Activated CD4-positive, alpha-beta memory T cell treated with anti-CD3 and anti-CD28 coated beads for 36 hours (primary cell): ENCODE data around the gene HYAL1. TPM values are rescaled to one million over a fixed set of nuclear protein-coding genes. Genes with fewer than 3 reads are reported as not detected.
"Not testable (repeated sequence)": the region's sequence is repeated elsewhere in the genome, so short reads cannot be mapped to it uniquely, and the experiment has no call there.

Experiments
- CTCF ChIA-PET: fragments of 350-600 bp; sonication (Branson Sonifier 250); formaldehyde crosslinking; loops from one replicate; lab custom pipeline; 2021; ENCODE audit warnings: antibody characterized with exemption, inconsistent platforms; lab: Charles Lee
- POLR2A ChIA-PET: fragments of 350-600 bp; sonication (Branson Sonifier 250); formaldehyde crosslinking; loops from one replicate; lab custom pipeline; 2021; ENCODE audit warnings: antibody characterized with exemption; lab: Charles Lee
- DNase-seq: peaks from one replicate; pipeline ENCODE4 v3.0.0-alpha.2; 2020
- H3K27ac Mint-ChIP-seq: one replicate; pipeline ENCODE4 v1.8.0; 2021; ENCODE audit warnings: mixed read lengths
- H3K27me3 Mint-ChIP-seq: one replicate; pipeline ENCODE4 v1.8.0; 2021; ENCODE audit warnings: mixed read lengths
- H3K36me3 Mint-ChIP-seq: one replicate; pipeline ENCODE4 v1.8.0; 2021; ENCODE audit warnings: mixed read lengths
- H3K4me1 Mint-ChIP-seq: one replicate; pipeline ENCODE4 v1.8.0; 2021; ENCODE audit warnings: low read depth, mixed read lengths
- H3K4me3 Mint-ChIP-seq: one replicate; pipeline ENCODE4 v1.8.0; 2021; ENCODE audit warnings: mild to moderate bottlenecking, mixed read lengths
- H3K9me3 Mint-ChIP-seq: one replicate; pipeline ENCODE4 v1.8.0; 2021; ENCODE audit warnings: mixed read lengths
- intact Hi-C: fragments of 100-400 bp; cut with micrococcal nuclease; formaldehyde crosslinking; loops from one replicate; pipeline ENCODE4 v1.15.1; 2023
- total RNA-seq, 2 experiments: library from RNA; stranded (reverse); gene quantifications; one replicate each; pipeline ENCODE4 v1.2.3, GENCODE V29; 2021

HYAL1 gene
- total RNA-seq, 2 experiments from 2014 or later, result 0.14 TPM; not detected in 1

- Mint-ChIP-seq H3K27ac (no peak overlapping the region), H3K9me3 (no peaks in the 10 kb centered on the region)
Measured at GRCh38 chr3:50264964-50265485, 38.3 kb downstream of the HYAL1 start.

GRCh38 chr3:50264383-50264963, 38.9 kb downstream of the HYAL1 start:
- Mint-ChIP-seq H3K4me1 (peaks cover 4% of the 10 kb centered on the region), H3K9me3 (no peaks in the 10 kb centered on the region), H3K4me3 (no peak overlapping the region), H3K36me3 (no peaks in the 10 kb centered on the region), H3K27me3 (no peaks in the 10 kb centered on the region), H3K27ac (no peak overlapping the region)
- POLR2A ChIA-PET, result interaction anchor here (1.0 to 1.3 kb wide), 2 partner anchors 16 to 18 kb away, joined by 3 to 4 read pairs; no protein-coding TSS in a partner anchor
- intact Hi-C loops, result no loop called here
- no peak for DNase-seq
- CTCF ChIA-PET, result interaction anchor here (0.6 to 2.3 kb wide), 5 partner anchors 10 to 144 kb away, joined by 3 to 14 read pairs (median 5); no protein-coding TSS in a partner anchor

More at GRCh38 chr3:50264964-50265485, 38.3 kb downstream of the HYAL1 start:
- Mint-ChIP-seq H3K4me3 (no peak overlapping the region), H3K27me3 (no peaks in the 10 kb centered on the region), H3K36me3 (no peaks in the 10 kb centered on the region), H3K4me1 (no peaks in the 10 kb centered on the region)
- intact Hi-C loops, result no loop called here
- DNase-seq, result no peak
- POLR2A ChIA-PET, result interaction anchor here (1.3 kb wide), 1 partner anchor 17 kb away, joined by 4 read pairs; no protein-coding TSS in a partner anchor
- CTCF ChIA-PET, result no interaction called here

GRCh38 chr3:50263478-50264382, 39.6 kb downstream of the HYAL1 start:
- Mint-ChIP-seq H3K4me1 (peaks cover 4% of the 10 kb centered on the region), H3K27me3 (no peaks in the 10 kb centered on the region), H3K36me3 (no peaks in the 10 kb centered on the region), H3K27ac (no peak overlapping the region), H3K4me3 (no peak overlapping the region), H3K9me3 (no peaks in the 10 kb centered on the region)
- ChIA-PET POLR2A (interaction anchor here (0.9 to 1.1 kb wide), 3 partner anchors 9 to 65 kb away, joined by 3 to 4 read pairs (median 3); no protein-coding TSS in a partner anchor), CTCF (interaction anchor here (0.6 to 2.3 kb wide), 8 partner anchors 11 to 143 kb away, joined by 3 to 14 read pairs (median 4); no protein-coding TSS in a partner anchor)
- intact Hi-C loops, result no loop called here
- no peak for DNase-seq

- H3K4me3 Mint-ChIP-seq, result no peak overlapping the region
- H3K9me3 Mint-ChIP-seq, result no peaks in the 10 kb centered on the region
- intact Hi-C loops, result no loop called here
- H3K4me1 Mint-ChIP-seq, result peaks cover 4% of the 10 kb centered on the region
- POLR2A ChIA-PET, result interaction anchor here (0.9 to 1.1 kb wide), 2 partner anchors 9 to 64 kb away, joined by 3 to 4 read pairs; no protein-coding TSS in a partner anchor
- DNase-seq, result no peak
- no peaks in the 10 kb centered on the region for H3K27me3 Mint-ChIP-seq
- CTCF ChIA-PET, result interaction anchor here (1.1 to 2.3 kb wide), 4 partner anchors 11 to 37 kb away, joined by 3 to 14 read pairs (median 4); no protein-coding TSS in a partner anchor
- peaks cover 8% of the 10 kb centered on the region for H3K36me3 Mint-ChIP-seq
- no peak overlapping the region for H3K27ac Mint-ChIP-seq
Measured at GRCh38 chr3:50262778-50263177, 40.6 kb downstream of the HYAL1 start.

- H3K36me3 Mint-ChIP-seq, result peaks cover 13% of the 10 kb centered on the region
- intact Hi-C loops, H3K4me3 Mint-ChIP-seq, H3K9me3 Mint-ChIP-seq, H3K4me1 Mint-ChIP-seq, DNase-seq, H3K27ac Mint-ChIP-seq, H3K27me3 Mint-ChIP-seq: not testable (repeated sequence)
- POLR2A ChIA-PET, result interaction anchor here (0.9 kb wide), 1 partner anchor 27 kb away, joined by 4 read pairs; the partner anchor contains the start of gene GNAI2
- CTCF ChIA-PET, result interaction anchor here (1.6 to 8.0 kb wide), 3 partner anchors 13 to 34 kb away, joined by 4 to 102 read pairs (median 14); no protein-coding TSS in a partner anchor
Measured at GRCh38 chr3:50262200-50262599, 41.2 kb downstream of the HYAL1 start.

- CTCF ChIA-PET, result interaction anchor here (8.0 to 8.2 kb wide), 2 partner anchors 13 to 32 kb away, joined by 96 to 102 read pairs; no protein-coding TSS in a partner anchor
- intact Hi-C loops, result no loop called here
- POLR2A ChIA-PET, result interaction anchor here (0.9 kb wide), 1 partner anchor 26 kb away, joined by 4 read pairs; the partner anchor contains the start of gene GNAI2
- H3K27me3 Mint-ChIP-seq, result no peaks in the 10 kb centered on the region
- H3K9me3 Mint-ChIP-seq, result no peaks in the 10 kb centered on the region
- no peak overlapping the region for H3K4me3 Mint-ChIP-seq
- peaks cover 20% of the 10 kb centered on the region for H3K36me3 Mint-ChIP-seq
- no peak overlapping the region for H3K27ac Mint-ChIP-seq
- DNase-seq, result no peak
- peaks cover 6% of the 10 kb centered on the region for H3K4me1 Mint-ChIP-seq
Measured at GRCh38 chr3:50261505-50261904, 41.9 kb downstream of the HYAL1 start.

- Mint-ChIP-seq H3K27ac (no peak overlapping the region), H3K36me3 (peaks cover 25% of the 10 kb centered on the region), H3K4me1 (peaks cover 6% of the 10 kb centered on the region), H3K27me3 (no peaks in the 10 kb centered on the region), H3K9me3 (no peaks in the 10 kb centered on the region), H3K4me3 (peak overlapping the region; percentile 59)
- ChIA-PET CTCF (interaction anchor here (1.0 to 8.2 kb wide), 4 partner anchors 12 to 141 kb away, joined by 3 to 102 read pairs (median 50); partner anchors contain the start of genes HYAL3 and NAA80), POLR2A (interaction anchor here (0.9 kb wide), 1 partner anchor 25 kb away, joined by 4 read pairs; the partner anchor contains the start of gene GNAI2)
- intact Hi-C loops, result loop anchor here (1.0 kb wide), 3 partner anchors 13 to 34 kb away; no protein-coding TSS in a partner anchor
- DNase-seq, result no peak
Measured at GRCh38 chr3:50260942-50261441, 42.4 kb downstream of the HYAL1 start.

- Mint-ChIP-seq H3K36me3 (peaks cover 25% of the 10 kb centered on the region), H3K4me1 (peaks cover 6% of the 10 kb centered on the region), H3K9me3 (no peaks in the 10 kb centered on the region), H3K4me3 (peak overlapping the region; percentile 59), H3K27me3 (no peaks in the 10 kb centered on the region), H3K27ac (peak overlapping the region; percentile 69)
- ChIA-PET POLR2A (interaction anchor here (0.6 to 1.8 kb wide), 4 partner anchors 14 to 72 kb away, joined by 3 to 6 read pairs (median 4); partner anchors contain the start of gene GNAI2), CTCF (interaction anchor here (0.6 to 8.2 kb wide), 18 partner anchors 11 to 329 kb away, joined by 3 to 102 read pairs (median 4); partner anchors contain the start of genes GNAI2, HYAL3 and NAA80)
- intact Hi-C loops, result loop anchor here (1.0 kb wide), 3 partner anchors 14 to 33 kb away; no protein-coding TSS in a partner anchor
- DNase-seq, result peak; percentile 92
Measured at GRCh38 chr3:50260027-50260941, 43.1 kb downstream of the HYAL1 start.

GRCh38 chr3:50259432-50260026, 43.8 kb downstream of the HYAL1 start:
- no peaks in the 10 kb centered on the region for H3K9me3 Mint-ChIP-seq
- H3K27me3 Mint-ChIP-seq, result no peaks in the 10 kb centered on the region
- DNase-seq, result no peak
- peak overlapping the region; percentile 69 for H3K27ac Mint-ChIP-seq
- H3K4me1 Mint-ChIP-seq, result peaks cover 6% of the 10 kb centered on the region
- POLR2A ChIA-PET, result interaction anchor here (1.0 to 1.8 kb wide), 4 partner anchors 13 to 32 kb away, joined by 3 to 6 read pairs (median 4); partner anchors contain the start of gene GNAI2
- peaks cover 26% of the 10 kb centered on the region for H3K36me3 Mint-ChIP-seq
- intact Hi-C loops, result loop anchor here (1.0 kb wide), 3 partner anchors 13 to 32 kb away; no protein-coding TSS in a partner anchor
- H3K4me3 Mint-ChIP-seq, result peak overlapping the region; percentile 57
- CTCF ChIA-PET, result interaction anchor here (0.7 to 8.2 kb wide), 11 partner anchors 11 to 328 kb away, joined by 3 to 102 read pairs (median 5); partner anchors contain the start of gene GNAI2
